DND-41 (cell line): ENCODE measurements around the gene PPT2.
"Not testable (repeated sequence)": the region's sequence is repeated elsewhere in the genome, so short reads cannot be mapped to it uniquely, and the experiment has no call there.

Source experiments
- ATAC-seq: fragments of 200-7000 bp; cut with Tn5 transposase; 3 replicates; pipeline ENCODE4 v1.9.1; 2021; ENCODE audit warnings: low read depth; ENCODE audit not compliant: insufficient read depth
- DNase-seq: peaks from one replicate; pipeline ENCODE4 v3.0.0-alpha.2; 2020
- H2AFZ ChIP-seq: 2 replicates; pipeline ENCODE4 v1.6.0; 2012; ENCODE audit warnings: low read depth, low read length
- H3K27ac ChIP-seq: 2 replicates; pipeline ENCODE4 v1.5.1; 2012; ENCODE audit warnings: low read length, inconsistent platforms
- H3K27me3 ChIP-seq: fragments of 200-600 bp; sonication (generic); 2 replicates; pipeline ENCODE4 v1.6.0; 2012; ENCODE audit warnings: low read length, mild to moderate bottlenecking, inconsistent platforms; ENCODE audit not compliant: insufficient read depth, poor library complexity
- H3K36me3 ChIP-seq: 2 replicates; pipeline ENCODE4 v1.5.1; 2012; ENCODE audit warnings: low read length, inconsistent platforms; ENCODE audit not compliant: insufficient read depth
- H3K4me1 ChIP-seq: 2 replicates; pipeline ENCODE4 v1.5.1; 2012; ENCODE audit warnings: mild to moderate bottlenecking, low read length; ENCODE audit not compliant: insufficient read depth
- H3K4me2 ChIP-seq: 2 replicates; pipeline ENCODE4 v1.6.0; 2012; ENCODE audit warnings: mild to moderate bottlenecking, moderate library complexity, low read length, inconsistent platforms; ENCODE audit not compliant: insufficient read depth
- H3K4me3 ChIP-seq, 2 experiments: fragments of 200-600 bp in 1 of 2; shearing (Covaris generic) in 1 of 2; 2 replicates each; pipeline ENCODE4 v1.5.1; 2012 to 2016; ENCODE audit warnings: inconsistent platforms in 2 of 2, low read length in 2 of 2, mild to moderate bottlenecking in 2 of 2, low read depth in 1 of 2, moderate library complexity in 1 of 2
- H3K79me2 ChIP-seq: 2 replicates; pipeline ENCODE4 v1.6.0; 2012; ENCODE audit warnings: low read length, inconsistent platforms; ENCODE audit not compliant: insufficient read depth
- H3K9ac ChIP-seq: 2 replicates; pipeline ENCODE4 v1.6.0; 2012; ENCODE audit warnings: low read depth, mild to moderate bottlenecking, inconsistent platforms, low read length, moderate library complexity
- H3K9me3 ChIP-seq: 2 replicates; pipeline ENCODE4 v1.5.1; 2012; ENCODE audit warnings: low read length, moderate library complexity, mild to moderate bottlenecking, inconsistent platforms; ENCODE audit not compliant: insufficient read depth, severe bottlenecking
- H4K20me1 ChIP-seq: 2 replicates; pipeline ENCODE4 v1.6.0; 2012; ENCODE audit warnings: low read length; ENCODE audit not compliant: insufficient read depth
- EZH2 ChIP-seq: IDR thresholded peaks from 3 replicates; pipeline ENCODE4 v1.6.1; 2012; ENCODE audit warnings: borderline replicate concordance, low read depth, mild to moderate bottlenecking, moderate library complexity, low read length, inconsistent platforms; ENCODE audit not compliant: severe bottlenecking
- TF ChIP-seq, protein P1 (sequence below): IDR thresholded peaks from 2 replicates; pipeline ENCODE4 v1.5.1; 2012; ENCODE audit warnings: borderline replicate concordance, low read length, moderate library complexity, mild to moderate bottlenecking; ENCODE audit not compliant: poor library complexity, severe bottlenecking; ENCODE audit errors: extremely low read depth

PPT2 gene

GRCh38 chr6:32192608-32193039 is 38.7 kb downstream of the PPT2 start, which contains the start of gene GPSM3:
Gene GPSM3, minus strand, starts transcription at chr6:32192643. Its CDS starts 130 bp downstream, at chr6:32192513.
- Histone ChIP-seq H3K79me2 (peaks cover 65% of the 10 kb centered on the region), H3K27me3 (no peaks in the 10 kb centered on the region), H3K4me1 (peaks cover 79% of the 10 kb centered on the region), H3K9ac (peak within 1 kb of the TSS; percentile 78), H3K27ac (peak within 1 kb of the TSS; percentile 96), H3K36me3 (peaks cover 19% of the 10 kb centered on the region), H3K9me3 (no peaks in the 10 kb centered on the region), H4K20me1 (no peaks in the 10 kb centered on the region), H2AFZ (peak within 1 kb of the TSS; percentile 72), H3K4me2 (peak within 1 kb of the TSS; percentile 80), H3K4me3 (peak within 1 kb of the TSS; percentile 40 to 70; a peak in 3 of 4 replicates)
- ATAC-seq (peak; percentile 49), DNase-seq (peak; percentile 89)
- TF ChIP-seq, protein P1, sequence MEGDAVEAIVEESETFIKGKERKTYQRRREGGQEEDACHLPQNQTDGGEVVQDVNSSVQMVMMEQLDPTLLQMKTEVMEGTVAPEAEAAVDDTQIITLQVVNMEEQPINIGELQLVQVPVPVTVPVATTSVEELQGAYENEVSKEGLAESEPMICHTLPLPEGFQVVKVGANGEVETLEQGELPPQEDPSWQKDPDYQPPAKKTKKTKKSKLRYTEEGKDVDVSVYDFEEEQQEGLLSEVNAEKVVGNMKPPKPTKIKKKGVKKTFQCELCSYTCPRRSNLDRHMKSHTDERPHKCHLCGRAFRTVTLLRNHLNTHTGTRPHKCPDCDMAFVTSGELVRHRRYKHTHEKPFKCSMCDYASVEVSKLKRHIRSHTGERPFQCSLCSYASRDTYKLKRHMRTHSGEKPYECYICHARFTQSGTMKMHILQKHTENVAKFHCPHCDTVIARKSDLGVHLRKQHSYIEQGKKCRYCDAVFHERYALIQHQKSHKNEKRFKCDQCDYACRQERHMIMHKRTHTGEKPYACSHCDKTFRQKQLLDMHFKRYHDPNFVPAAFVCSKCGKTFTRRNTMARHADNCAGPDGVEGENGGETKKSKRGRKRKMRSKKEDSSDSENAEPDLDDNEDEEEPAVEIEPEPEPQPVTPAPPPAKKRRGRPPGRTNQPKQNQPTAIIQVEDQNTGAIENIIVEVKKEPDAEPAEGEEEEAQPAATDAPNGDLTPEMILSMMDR: no peak
- TF ChIP-seq EZH2: no peak

DNA sequence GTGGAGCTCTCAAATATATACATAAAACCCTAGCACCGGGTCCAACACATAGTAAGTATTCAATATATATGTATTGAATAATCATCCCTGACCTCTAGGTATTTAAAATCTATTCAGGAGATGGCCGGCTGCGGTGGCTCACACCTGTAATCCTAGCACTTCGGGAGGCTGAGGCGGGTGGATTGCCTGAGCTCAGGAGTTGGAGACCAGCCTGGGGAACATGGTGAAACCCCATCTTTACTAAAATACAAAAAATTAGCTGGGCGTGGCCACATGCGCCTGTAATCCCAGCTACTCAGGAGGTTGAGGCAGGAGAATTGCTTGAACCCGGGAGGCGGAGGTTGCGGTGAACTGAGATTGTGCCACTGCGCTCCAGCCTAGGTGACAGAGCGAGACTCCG is 39.2 kb downstream of the PPT2 start:
- H3K4me2 ChIP-seq: peak overlapping the region; percentile 80
- peaks cover 75% of the 10 kb centered on the region for H3K4me1 ChIP-seq
- not testable (repeated sequence) for ATAC-seq, H3K9me3 ChIP-seq, H3K27me3 ChIP-seq, H4K20me1 ChIP-seq
- H3K79me2 ChIP-seq: peaks cover 60% of the 10 kb centered on the region
- peak overlapping the region; percentile 40 to 70; a peak in 3 of 4 replicates for H3K4me3 ChIP-seq
- peak; percentile 30 for DNase-seq
- H2AFZ ChIP-seq: peak overlapping the region; percentile 72
- H3K9ac ChIP-seq: peak overlapping the region; percentile 78
- peaks cover 14% of the 10 kb centered on the region for H3K36me3 ChIP-seq
- H3K27ac ChIP-seq: peak overlapping the region; percentile 96

GRCh38 chr6:32194388-32194787 is 40.4 kb downstream of the PPT2 start:
- peaks cover 2% of the 10 kb centered on the region; the same call in 1 of the 2 replicates for H3K36me3 ChIP-seq
- peak overlapping the region in 1 of 2 experiments; percentile 77; a peak in 2 of 4 replicates for H3K4me3 ChIP-seq
- H3K27me3 ChIP-seq: no peaks in the 10 kb centered on the region
- peaks cover 47% of the 10 kb centered on the region for H3K79me2 ChIP-seq
- DNase-seq (no peak), ATAC-seq (no peak)
- H2AFZ ChIP-seq: no peak overlapping the region
- H3K4me2 ChIP-seq: peak overlapping the region; percentile 80
- peaks cover 62% of the 10 kb centered on the region for H3K4me1 ChIP-seq
- H3K27ac ChIP-seq: peak overlapping the region; percentile 96
- H3K9ac ChIP-seq: peak overlapping the region; percentile 81
- H3K9me3 ChIP-seq: no peaks in the 10 kb centered on the region
- no peaks in the 10 kb centered on the region for H4K20me1 ChIP-seq
- TF ChIP-seq, protein P1: no peak
- no peak for TF ChIP-seq EZH2

DNA sequence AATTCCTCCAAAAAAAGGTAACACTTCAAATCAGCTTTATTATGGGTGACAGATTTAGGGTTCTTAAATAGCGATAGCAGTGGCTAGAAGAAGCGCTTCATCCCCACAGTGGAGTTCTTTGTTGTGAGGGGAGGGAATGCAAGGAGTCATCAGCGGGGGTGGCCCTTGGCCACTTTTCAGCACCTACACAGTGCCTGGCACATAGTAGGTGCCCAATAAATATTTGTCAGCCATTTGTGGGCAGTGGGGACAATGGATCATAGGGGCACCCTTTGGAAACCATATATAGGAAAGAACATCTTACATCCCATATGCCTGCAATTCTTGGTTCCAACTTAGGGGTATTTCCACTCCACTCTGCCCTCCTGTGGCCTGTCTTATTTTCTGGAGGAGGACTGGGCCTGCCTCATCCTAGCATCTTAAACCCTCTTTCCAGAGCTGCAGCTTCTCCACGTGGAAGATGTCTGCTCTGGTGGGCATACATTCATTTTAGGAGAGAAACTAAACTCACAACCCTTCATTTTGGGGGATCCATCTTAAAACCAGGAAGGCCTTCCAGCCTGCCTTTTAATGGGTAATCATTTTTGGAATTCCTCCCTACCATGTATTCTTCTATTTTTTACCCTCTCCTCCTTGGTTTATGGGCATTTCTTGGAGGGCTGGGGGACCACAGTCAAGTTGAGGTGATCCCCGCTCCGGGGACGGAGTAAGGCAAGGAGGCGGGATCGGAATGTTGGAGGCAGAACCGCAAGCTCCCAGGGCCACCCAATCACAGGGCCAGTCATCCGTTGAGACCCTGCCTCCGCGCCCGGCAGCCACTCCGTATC is 41.1 kb downstream of the PPT2 start:
- peak; percentile 88 for ATAC-seq
- H3K27me3 ChIP-seq: no peaks in the 10 kb centered on the region
- no peaks in the 10 kb centered on the region for H4K20me1 ChIP-seq
- peaks cover 2% of the 10 kb centered on the region; the same call in 1 of the 2 replicates for H3K36me3 ChIP-seq
- peak; percentile 58 for DNase-seq
- H3K4me3 ChIP-seq: peak overlapping the region; percentile 45 to 77; a peak in 3 of 4 replicates
- H2AFZ ChIP-seq: peak overlapping the region; percentile 67
- peak overlapping the region; percentile 96 for H3K27ac ChIP-seq
- peaks cover 62% of the 10 kb centered on the region for H3K4me1 ChIP-seq
- H3K9me3 ChIP-seq: no peaks in the 10 kb centered on the region
- H3K9ac ChIP-seq: peak overlapping the region; percentile 81
- H3K4me2 ChIP-seq: peak overlapping the region; percentile 80
- H3K79me2 ChIP-seq: peaks cover 43% of the 10 kb centered on the region
- TF ChIP-seq, protein P1: peak; percentile 78
- TF ChIP-seq EZH2: no peak
